AG10803 (cell line): ENCODE measurements around the gene TCEAL1.

Experiments
- DNase-seq: peaks from one replicate; pipeline ENCODE4 v3.0.0; 2010; ENCODE audit warnings: low read depth
- H3K4me3 ChIP-seq: 2 replicates; pipeline ENCODE4 v1.5.1; 2011; ENCODE audit warnings: mild to moderate bottlenecking, low read length, control low read depth
- CTCF ChIP-seq: conservative IDR thresholded peaks from 2 replicates; pipeline ENCODE4 v1.5.1; 2011; ENCODE audit warnings: mild to moderate bottlenecking, low read length, control low read depth, inconsistent platforms

TCEAL1 gene

GRCh38 chrX:103616676-103617186 lies 12.0 kb upstream of the TCEAL1 start:
- no peak overlapping the region for H3K4me3 ChIP-seq
- no peak for DNase-seq
- TF ChIP-seq CTCF: no peak

- no peak overlapping the region for H3K4me3 ChIP-seq
- DNase-seq: no peak
- TF ChIP-seq CTCF: no peak
Measured at GRCh38 chrX:103624111-103624510, 4.7 kb upstream of the TCEAL1 start.

- no peak overlapping the region for H3K4me3 ChIP-seq
- no peak for TF ChIP-seq CTCF
- no peak for DNase-seq
Measured at GRCh38 chrX:103626855-103627254, 1.9 kb upstream of the TCEAL1 start.

GRCh38 chrX:103629318-103630170 lies 769 bp downstream of the TCEAL1 start:
- DNase-seq: peak; percentile 66
- peak overlapping the region; percentile 71 for H3K4me3 ChIP-seq
- TF ChIP-seq CTCF: peak; percentile 63

- no peak for TF ChIP-seq CTCF
- no peak for DNase-seq
- H3K4me3 ChIP-seq: peak overlapping the region; percentile 71
Measured at GRCh38 chrX:103630171-103630511, 1.4 kb downstream of the TCEAL1 start.

- TF ChIP-seq CTCF: no peak
- no peak for DNase-seq
- H3K4me3 ChIP-seq: no peak overlapping the region
Measured at GRCh38 chrX:103631145-103631544, 2.4 kb downstream of the TCEAL1 start.

GRCh38 chrX:103635436-103635835 lies 6.7 kb downstream of the TCEAL1 start:
- H3K4me3 ChIP-seq: no peak overlapping the region
- no peak for TF ChIP-seq CTCF
- DNase-seq: no peak
